Measurements from ENCODE around the gene RHOBTB1. TPM values are rescaled to one million over a fixed set of nuclear protein-coding genes. Genes with fewer than 3 reads are reported as not detected.

RHOBTB1 gene
- total RNA-seq, 4 donors from 2014 or later = 5.1 to 15.7 (median 12.6) TPM

- Histone ChIP-seq H3K4me3 (no peak overlapping the region), H3K27me3 (no peaks in the 10 kb centered on the region), H3K36me3 (peaks cover 0 to 10% (median 0%) of the 10 kb centered on the region in 3 donors), H3K27ac (no peak overlapping the region), H3K9me3 (no peaks in the 10 kb centered on the region), H3K4me1 (peaks cover 0 to 10% (median 0%) of the 10 kb centered on the region in 4 donors)
- TF ChIP-seq CTCF (IDR thresholded peaks at IDR 0.05) (no peak), POLR2A (IDR thresholded peaks at IDR 0.05) (no peak)
- DNase-seq = no peak
Observed at GRCh38 chr10:60877777-60878120, 66.2 kb downstream of the RHOBTB1 start.

GRCh38 chr10:60877061-60877776, 66.8 kb downstream of the RHOBTB1 start:
- H3K27ac ChIP-seq = no peak overlapping the region
- no peaks in the 10 kb centered on the region for H3K9me3 ChIP-seq
- H3K4me3 ChIP-seq = no peak overlapping the region
- H3K27me3 ChIP-seq = no peaks in the 10 kb centered on the region
- TF ChIP-seq CTCF (IDR thresholded peaks at IDR 0.05) (no peak), POLR2A (IDR thresholded peaks at IDR 0.05) (no peak)
- H3K36me3 ChIP-seq = peaks cover 0 to 15% (median 0%) of the 10 kb centered on the region in 3 donors
- DNase-seq = no peak
- peaks cover 0 to 10% (median 0%) of the 10 kb centered on the region in 4 donors for H3K4me1 ChIP-seq

- DNase-seq = no peak
- Histone ChIP-seq H3K4me1 (peaks cover 0 to 10% (median 0%) of the 10 kb centered on the region in 4 donors), H3K36me3 (peaks cover 0 to 25% (median 0%) of the 10 kb centered on the region in 3 donors), H3K27me3 (no peaks in the 10 kb centered on the region), H3K27ac (no peak overlapping the region), H3K9me3 (no peaks in the 10 kb centered on the region), H3K4me3 (no peak overlapping the region)
- TF ChIP-seq CTCF (IDR thresholded peaks at IDR 0.05) (no peak), POLR2A (IDR thresholded peaks at IDR 0.05) (no peak)
Observed at GRCh38 chr10:60873758-60874157, 70.2 kb downstream of the RHOBTB1 start.

GRCh38 chr10:60872451-60872850, 71.5 kb downstream of the RHOBTB1 start:
- no peaks in the 10 kb centered on the region for H3K9me3 ChIP-seq

GRCh38 chr10:60871215-60871614, 72.8 kb downstream of the RHOBTB1 start:
- Histone ChIP-seq H3K9me3 (no peaks in the 10 kb centered on the region), H3K36me3 (peaks cover 0 to 25% (median 0%) of the 10 kb centered on the region in 3 donors), H3K4me3 (no peak overlapping the region), H3K4me1 (no peaks in the 10 kb centered on the region), H3K27ac (no peak overlapping the region), H3K27me3 (no peaks in the 10 kb centered on the region)
- no peak for DNase-seq
- TF ChIP-seq CTCF (IDR thresholded peaks at IDR 0.05) (no peak), POLR2A (IDR thresholded peaks at IDR 0.05) (no peak)

More at GRCh38 chr10:60872451-60872850, 71.5 kb downstream of the RHOBTB1 start:
- Histone ChIP-seq H3K4me3 (no peak overlapping the region), H3K36me3 (peaks cover 0 to 25% (median 0%) of the 10 kb centered on the region in 3 donors), H3K4me1 (peaks cover 0 to 8% (median 0%) of the 10 kb centered on the region in 4 donors), H3K27ac (no peak overlapping the region), H3K27me3 (no peaks in the 10 kb centered on the region)
- TF ChIP-seq CTCF (IDR thresholded peaks at IDR 0.05) (no peak), POLR2A (IDR thresholded peaks at IDR 0.05) (no peak)
- no peak for DNase-seq
